H1 (cell line): ENCODE results near the gene ARMH4. TPM values are rescaled to one million over a fixed set of nuclear protein-coding genes. Genes with fewer than 3 reads are reported as not detected.
A peak's percentile ranks its signal among the peaks of the same experiment; 100 is the strongest.

ENCODE experiments used
- CTCF ChIA-PET: fragments of 300-600 bp; sonication (Branson Sonifier 250); formaldehyde crosslinking; loops from one replicate; lab custom pipeline; 2021; ENCODE audit not compliant: partially characterized antibody; lab: Charles Lee
- POLR2A ChIA-PET: fragments of 300-600 bp; sonication (Branson Sonifier 250); formaldehyde crosslinking; loops from one replicate; lab custom pipeline; 2021; ENCODE audit warnings: inconsistent platforms; ENCODE audit not compliant: partially characterized antibody; lab: Charles Lee
- DNase-seq, 2 experiments: peaks; one replicate each; pipeline versions ENCODE4 v3.0.0 to v3.0.0-alpha.2; 2010 to 2022; ENCODE audit warnings: low spot score in 2 of 2, low read depth in 1 of 2, mixed read lengths in 1 of 2
- FAIRE-seq: peaks from 2 replicates; lab custom pipeline; 2011; peaks lifted over from hg19 to GRCh38; lab: Jason Lieb, UNC
- H2AFZ ChIP-seq: 2 replicates; pipeline ENCODE4 v1.8.1; 2012; ENCODE audit warnings: low read length, inconsistent platforms
- H2AK5ac ChIP-seq: 2 replicates; pipeline ENCODE4 v1.6.1; 2013; ENCODE audit warnings: low read depth, low read length
- H2BK120ac ChIP-seq: replicated peaks from 2 replicates; pipeline ENCODE3; 2013; ENCODE audit warnings: low read depth, low read length, inconsistent platforms
- H2BK12ac ChIP-seq: 2 replicates; pipeline ENCODE4 v1.6.1; 2013; ENCODE audit warnings: low read depth, low read length
- H2BK15ac ChIP-seq: 2 replicates; pipeline ENCODE4 v1.6.1; 2013; ENCODE audit warnings: low read length
- H2BK20ac ChIP-seq: 2 replicates; pipeline ENCODE4 v1.6.1; 2013; ENCODE audit warnings: low read length
- H2BK5ac ChIP-seq: 2 replicates; pipeline ENCODE4 v1.6.1; 2013; ENCODE audit warnings: low read depth, low read length
- H3K14ac ChIP-seq: 2 replicates; pipeline ENCODE4 v1.6.1; 2013; ENCODE audit warnings: inconsistent platforms; ENCODE audit not compliant: insufficient read length
- H3K18ac ChIP-seq: 2 replicates; pipeline ENCODE4 v1.6.1; 2013; ENCODE audit warnings: low read length; ENCODE audit errors: extremely low read depth
- H3K23ac ChIP-seq: 2 replicates; pipeline ENCODE4 v1.6.1; 2013; ENCODE audit warnings: inconsistent platforms; ENCODE audit not compliant: insufficient read length
- H3K23me2 ChIP-seq: 2 replicates; pipeline ENCODE4 v1.6.1; 2013; ENCODE audit warnings: low read depth, low read length
- H3K27ac ChIP-seq: 2 replicates; pipeline ENCODE4 v1.6.1; 2011; ENCODE audit warnings: low read depth, low read length, inconsistent platforms
- H3K27me3 ChIP-seq, 4 experiments: replicated peaks in 1 of 4; 1 replicate in 1 of 4; 2 replicates in 3 of 4; pipeline versions ENCODE4 v1.6.1 to v1.8.1; 2011 to 2013; ENCODE audit warnings: low read length in 3 of 4, mild to moderate bottlenecking in 3 of 4, inconsistent platforms in 2 of 4, mixed read lengths in 2 of 4, moderate library complexity in 1 of 4; ENCODE audit not compliant: control insufficient read depth in 3 of 4, insufficient read depth in 3 of 4; ENCODE audit errors: extremely low read depth in 1 of 4
- H3K36me3 ChIP-seq, 4 experiments: 2 replicates each; pipeline versions ENCODE4 v1.6.1 to v1.8.1; 2011 to 2013; ENCODE audit warnings: mild to moderate bottlenecking in 4 of 4, low read length in 3 of 4, moderate library complexity in 2 of 4, control low read depth in 1 of 4, inconsistent platforms in 1 of 4; ENCODE audit not compliant: insufficient read depth in 4 of 4, control insufficient read depth in 2 of 4
- H3K4ac ChIP-seq: replicated peaks from 2 replicates; pipeline ENCODE3; 2013; ENCODE audit warnings: low read length, low read depth, mixed read lengths, inconsistent platforms; ENCODE audit not compliant: insufficient read length
- H3K4me1 ChIP-seq, 4 experiments: replicated peaks in 1 of 4; 1 replicate in 1 of 4; 2 replicates in 3 of 4; pipeline versions ENCODE4 v1.6.1 to v1.8.1; 2011 to 2013; ENCODE audit warnings: low read length in 3 of 4, inconsistent platforms in 2 of 4, mixed read lengths in 1 of 4; ENCODE audit not compliant: insufficient read depth in 4 of 4, control insufficient read depth in 3 of 4
- H3K4me2 ChIP-seq, 2 experiments: 2 replicates each; pipeline versions ENCODE4 v1.6.1 to v1.8.1; 2011 to 2013; ENCODE audit warnings: low read depth in 2 of 2, low read length in 2 of 2, control low read depth in 1 of 2, inconsistent platforms in 1 of 2, mild to moderate bottlenecking in 1 of 2; ENCODE audit not compliant: insufficient read depth in 1 of 2
- H3K4me3 ChIP-seq, 4 experiments: fragments of 200-600, 300-600 bp in 1 of 4; sonication (generic), shearing (Covaris generic), sonication (Bioruptor Twin) in 1 of 4; 2 replicates each; pipeline versions ENCODE4 v1.5.1 to v1.8.1; 2011 to 2016; ENCODE audit warnings: low read length in 4 of 4, low read depth in 3 of 4, control low read depth in 2 of 4, inconsistent platforms in 2 of 4, mild to moderate bottlenecking in 2 of 4, mixed read lengths in 1 of 4, moderate library complexity in 1 of 4; ENCODE audit not compliant: insufficient read depth in 2 of 4; ENCODE audit errors: extremely low read depth in 1 of 4
- H3K56ac ChIP-seq: replicated peaks from 2 replicates; pipeline ENCODE3; 2013; ENCODE audit warnings: low read depth, mild to moderate bottlenecking, mixed read lengths, low read length, inconsistent platforms; ENCODE audit not compliant: insufficient read length
- H3K79me1 ChIP-seq: 2 replicates; pipeline ENCODE4 v1.6.1; 2013; ENCODE audit warnings: low read depth, low read length, control low read depth
- H3K79me2 ChIP-seq, 2 experiments: 2 replicates each; pipeline versions ENCODE4 v1.6.1 to v1.8.1; 2012 to 2013; ENCODE audit warnings: low read length in 2 of 2, mild to moderate bottlenecking in 2 of 2, inconsistent platforms in 1 of 2; ENCODE audit not compliant: insufficient read depth in 2 of 2, control insufficient read depth in 1 of 2
- H3K9ac ChIP-seq, 4 experiments: replicated peaks in 1 of 4; 1 replicate in 1 of 4; 2 replicates in 3 of 4; pipeline versions ENCODE4 v1.6.1 to v1.8.1; 2011 to 2013; ENCODE audit warnings: low read depth in 3 of 4, low read length in 3 of 4, control low read depth in 2 of 4, mild to moderate bottlenecking in 2 of 4, moderate library complexity in 2 of 4, inconsistent platforms in 1 of 4; ENCODE audit errors: extremely low read depth in 1 of 4
- H3K9me3 ChIP-seq, 2 experiments: 2 replicates each; pipeline versions ENCODE4 v1.6.1 to v1.8.1; 2012 to 2013; ENCODE audit warnings: mild to moderate bottlenecking in 2 of 2, moderate library complexity in 2 of 2, control low read depth in 1 of 2, inconsistent platforms in 1 of 2, low read depth in 1 of 2, low read length in 1 of 2, mixed read lengths in 1 of 2; ENCODE audit not compliant: insufficient read depth in 2 of 2
- H4K20me1 ChIP-seq, 2 experiments: replicated peaks in 1 of 2; 2 replicates each; pipeline versions ENCODE3 to v1.8.1; 2011 to 2013; ENCODE audit warnings: inconsistent platforms in 2 of 2, low read length in 2 of 2, mild to moderate bottlenecking in 1 of 2; ENCODE audit not compliant: insufficient read depth in 2 of 2, control insufficient read depth in 1 of 2
- H4K5ac ChIP-seq: 2 replicates; pipeline ENCODE4 v1.6.1; 2013; ENCODE audit warnings: low read length, low read depth, mixed read lengths, inconsistent platforms; ENCODE audit not compliant: insufficient read length
- H4K8ac ChIP-seq: 2 replicates; pipeline ENCODE4 v1.8.0; 2013; ENCODE audit warnings: mild to moderate bottlenecking, moderate library complexity, low read length, inconsistent platforms; ENCODE audit not compliant: insufficient read depth; ENCODE audit errors: extremely low read depth
- H4K91ac ChIP-seq: replicated peaks from 2 replicates; pipeline ENCODE3; 2013; ENCODE audit warnings: low read length, mixed read lengths, inconsistent platforms; ENCODE audit not compliant: insufficient read length
- ASH2L ChIP-seq: fragments of 200-600, 300-600 bp; sonication (generic); IDR thresholded peaks from one replicate; pipeline ENCODE4 v1.7.1; 2017; ENCODE audit warnings: low read length
- EP300 ChIP-seq, 2 experiments: IDR thresholded peaks; 1 replicate in 1 of 2; 2 replicates in 1 of 2; pipeline ENCODE4 v1.6.1; 2011 to 2012; ENCODE audit warnings: low read depth in 2 of 2, low read length in 2 of 2, mild to moderate bottlenecking in 2 of 2, borderline replicate concordance in 1 of 2, inconsistent platforms in 1 of 2, moderate library complexity in 1 of 2
- GABPA ChIP-seq: IDR thresholded peaks from 2 replicates; pipeline ENCODE4 v1.6.1; 2011; ENCODE audit warnings: mild to moderate bottlenecking, low read length, moderate library complexity, borderline replicate concordance; ENCODE audit not compliant: insufficient read depth
- JUND ChIP-seq: IDR thresholded peaks from 2 replicates; pipeline ENCODE4 v1.6.1; 2011; ENCODE audit warnings: mild to moderate bottlenecking, improper control_type of control experiment, low read length
- NANOG ChIP-seq: IDR thresholded peaks from 2 replicates; pipeline ENCODE4 v1.6.1; 2011; ENCODE audit warnings: low read length, low read depth, mild to moderate bottlenecking, inconsistent platforms; ENCODE audit not compliant: insufficient read depth, poor library complexity, severe bottlenecking
- SP4 ChIP-seq: IDR thresholded peaks from 2 replicates; pipeline ENCODE4 v1.6.1; 2012; ENCODE audit warnings: low read length, inconsistent platforms
- WGBS, 2 experiments: shearing (Covaris generic) in 1 of 2; methylation state at CpG; one replicate each; pipeline versions ENCODE4 v1.1.6 to v1.1.7; 2013 to 2015; ENCODE audit warnings: low lambda C conversion rate in 2 of 2, mixed read lengths in 2 of 2, inconsistent platforms in 1 of 2, low coverage in 1 of 2, missing lambda C conversion rate in 1 of 2; ENCODE audit not compliant: insufficient replicate concordance in 2 of 2, insufficient coverage in 1 of 2, insufficient read length in 1 of 2; ENCODE audit errors: extremely low coverage in 1 of 2, missing lambda C conversion rate in 1 of 2; 5-methylcytosine and 5-hydroxymethylcytosine counted together
- polyA plus RNA-seq, 7 experiments: library from polyadenylated mRNA; depleted of rRNA in 3 of 7; stranded (reverse) in 5 of 7; unstranded in 2 of 7; fragments of >200 nt in 5 of 7; fragments of 200-250 nt in 2 of 7; gene quantifications; 1 replicate in 5 of 7; 2 replicates in 1 of 7; 4 replicates in 1 of 7; pipeline versions ENCODE4 v1.2.1 to v1.2.3, GENCODE V29; 2011 to 2013; ENCODE audit warnings: missing spikeins in 2 of 7, mixed read lengths in 2 of 7
- total RNA-seq: library from RNA; stranded (reverse); fragmentation: NEBNext Ultra II Directional; extraction: Animal tissue kit (Norgen Biotek cat#: 25700); gene quantifications from 2 replicates; pipeline ENCODE4 v1.2.1, GENCODE V29; 2021
- TF ChIP-seq, protein P1 (sequence below): IDR thresholded peaks from 2 replicates; pipeline ENCODE4 v1.6.1; 2012; ENCODE audit warnings: inconsistent platforms

ARMH4 gene
- total and polyA plus RNA-seq, 2 of the 8 experiments (the other 6 are each of a cell fraction or from before 2014, with no cell fraction given) = 7.1 to 25.4 TPM

DNA sequence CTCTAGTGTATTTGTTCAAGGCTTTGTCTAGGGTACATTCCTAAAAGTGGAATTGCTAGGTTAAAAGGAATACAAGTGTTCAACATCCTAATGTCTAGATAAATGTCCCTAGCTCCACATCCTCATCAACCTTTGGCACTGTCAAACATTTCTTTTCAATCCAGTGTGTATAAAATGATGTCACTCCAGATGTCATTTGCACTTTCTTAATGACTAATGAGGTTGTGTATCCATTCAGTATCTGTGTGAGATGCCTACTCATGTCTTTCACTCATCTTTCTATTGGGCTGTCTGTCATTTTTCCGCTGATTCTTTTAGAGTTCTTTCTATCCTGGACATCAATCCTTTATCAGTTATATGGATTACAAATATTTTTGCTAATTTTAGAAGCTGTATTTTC, 43.3 kb downstream of the ARMH4 start:
- H3K14ac ChIP-seq = no peak overlapping the region

More for the DNA sequence above, 43.3 kb downstream of the ARMH4 start:
- H3K27ac ChIP-seq = no peak overlapping the region
- no peaks in the 10 kb centered on the region for H3K36me3 ChIP-seq
- H2BK12ac ChIP-seq = no peak overlapping the region
- H3K79me1 ChIP-seq = no peaks in the 10 kb centered on the region
- H4K8ac ChIP-seq = no peak overlapping the region
- no peak overlapping the region for H2BK5ac ChIP-seq
- H2BK15ac ChIP-seq = no peak overlapping the region
- no peak overlapping the region for H3K4ac ChIP-seq
- no peak overlapping the region for H3K18ac ChIP-seq
- H2AK5ac ChIP-seq = no peak overlapping the region
- CTCF ChIA-PET = interaction anchor here (0.6 to 7.1 kb wide), 21 partner anchors 8 to 149 kb away, joined by 3 to 88 read pairs (median 4); no protein-coding TSS in a partner anchor
- no peaks in the 10 kb centered on the region for H3K9me3 ChIP-seq
- no peak overlapping the region for H2BK20ac ChIP-seq
- H4K20me1 ChIP-seq = no peaks in the 10 kb centered on the region
- H2BK120ac ChIP-seq = no peak overlapping the region
- H3K4me1 ChIP-seq = no peaks in the 10 kb centered on the region
- no peaks in the 10 kb centered on the region for H3K27me3 ChIP-seq
- no peaks in the 10 kb centered on the region for H3K23me2 ChIP-seq
- 89% methylated on average over 1 of the region's 1 CpG; no CpG with 5 or more reads in 1 of the 2 experiments for WGBS, 2 experiments
- POLR2A ChIA-PET = interaction anchor here (0.8 to 1.3 kb wide), 3 partner anchors 9 to 287 kb away, joined by 3 to 4 read pairs (median 3); partner anchors contain the start of genes ARID4A and TOMM20L
- H3K9ac ChIP-seq = peak overlapping the region in 1 of 4 experiments; percentile 13; a peak in 1 of 7 replicates
- no peak overlapping the region for H3K4me2 ChIP-seq
- no peak for FAIRE-seq
- H4K91ac ChIP-seq = no peak overlapping the region
- no peaks in the 10 kb centered on the region for H3K79me2 ChIP-seq
- H2AFZ ChIP-seq = no peak overlapping the region
- no peak overlapping the region for H3K56ac ChIP-seq
- H4K5ac ChIP-seq = no peak overlapping the region
- no peak for DNase-seq
- no peak for TF ChIP-seq JUND
- no peak for TF ChIP-seq ASH2L
- no peak for TF ChIP-seq SP4
- TF ChIP-seq EP300 (IDR thresholded peaks at IDR 0.05; ENCODE audit: borderline replicate concordance in 1 of 2, low read depth in 2 of 2, low read length in 2 of 2) = no peak
- TF ChIP-seq GABPA = no peak
- no peak for TF ChIP-seq NANOG
- TF ChIP-seq, protein P1, sequence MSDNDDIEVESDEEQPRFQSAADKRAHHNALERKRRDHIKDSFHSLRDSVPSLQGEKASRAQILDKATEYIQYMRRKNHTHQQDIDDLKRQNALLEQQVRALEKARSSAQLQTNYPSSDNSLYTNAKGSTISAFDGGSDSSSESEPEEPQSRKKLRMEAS = no peak
- H3K4me3 ChIP-seq = no peak overlapping the region
- H3K23ac ChIP-seq = no peak overlapping the region
